HCEC 1CT (cell line): ENCODE data around the gene CLASRP.
"Not testable (repeated sequence)": the region's sequence is repeated elsewhere in the genome, so short reads cannot be mapped to it uniquely, and the experiment has no call there.

ENCODE experiments used
- DNase-seq: peaks from one replicate; pipeline ENCODE4 v3.0.0-alpha.2; 2017

The CLASRP gene

DNA sequence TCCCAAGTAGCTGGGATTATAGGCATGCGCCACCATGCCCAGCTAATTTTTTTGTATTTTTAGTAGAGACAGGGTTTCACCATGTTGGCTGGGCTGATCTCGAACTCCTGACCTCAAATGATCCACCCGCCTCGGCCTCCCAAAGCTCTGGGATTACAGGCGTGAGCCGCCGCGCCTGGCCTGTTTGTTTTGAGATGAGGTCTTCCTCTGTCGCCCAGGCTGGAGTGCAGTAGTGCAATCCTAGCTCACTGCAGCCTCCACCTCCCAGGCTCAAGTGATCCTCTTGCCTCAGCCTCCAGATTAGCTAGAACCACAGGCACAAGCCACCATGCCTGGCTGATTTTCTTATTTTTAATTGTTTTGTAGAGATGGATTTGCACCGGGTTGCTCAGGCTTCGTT lies 67.5 kb downstream of the CLASRP start:
- not testable (repeated sequence) for DNase-seq

DNA sequence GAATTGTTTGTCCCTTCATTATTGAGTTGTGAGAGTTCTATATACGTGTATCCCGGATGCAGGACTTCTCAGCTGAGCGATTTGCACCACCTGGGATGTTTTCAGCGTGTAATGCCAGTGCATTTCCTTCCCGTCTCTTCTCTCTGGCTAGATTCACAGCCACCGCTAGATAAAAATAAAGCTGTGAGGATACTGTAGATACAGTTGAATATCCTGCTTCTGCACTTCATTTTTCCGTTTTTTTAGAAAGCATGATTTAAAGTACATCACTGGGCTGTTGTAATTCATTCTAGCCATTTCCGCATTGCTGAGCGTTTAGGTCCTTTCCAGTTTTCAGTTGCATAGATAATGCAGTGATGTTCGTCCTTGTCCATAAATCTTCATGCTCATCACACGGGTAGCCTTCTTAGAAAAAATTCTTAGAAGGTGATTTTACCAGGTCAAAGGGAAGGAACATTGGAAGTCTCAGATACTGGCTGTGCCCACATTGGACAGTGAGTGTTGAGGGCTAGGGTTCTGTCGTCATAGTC lies 68.8 kb downstream of the CLASRP start:
- no peak for DNase-seq

DNA sequence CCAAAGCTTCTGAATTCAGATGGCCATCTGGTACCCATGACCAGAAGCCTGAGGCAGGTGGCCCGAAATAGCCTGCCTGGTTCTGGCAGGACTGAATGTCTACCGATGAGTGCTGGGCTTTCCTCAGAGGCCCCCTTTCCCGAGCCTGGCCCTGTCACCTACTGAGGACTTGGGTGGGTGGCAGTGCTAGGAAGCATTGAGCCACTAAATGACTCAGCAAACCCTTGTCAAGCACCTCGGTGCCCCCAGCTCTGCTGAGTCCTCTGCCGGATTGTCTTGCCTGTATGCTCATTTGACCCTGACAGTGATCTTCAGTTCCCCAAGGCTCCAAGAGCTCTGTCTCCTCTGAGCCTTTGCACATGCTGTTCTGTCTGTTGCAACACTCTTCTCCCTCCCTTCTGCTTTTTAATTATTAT lies 72.0 kb downstream of the CLASRP start:
- no peak for DNase-seq

DNA sequence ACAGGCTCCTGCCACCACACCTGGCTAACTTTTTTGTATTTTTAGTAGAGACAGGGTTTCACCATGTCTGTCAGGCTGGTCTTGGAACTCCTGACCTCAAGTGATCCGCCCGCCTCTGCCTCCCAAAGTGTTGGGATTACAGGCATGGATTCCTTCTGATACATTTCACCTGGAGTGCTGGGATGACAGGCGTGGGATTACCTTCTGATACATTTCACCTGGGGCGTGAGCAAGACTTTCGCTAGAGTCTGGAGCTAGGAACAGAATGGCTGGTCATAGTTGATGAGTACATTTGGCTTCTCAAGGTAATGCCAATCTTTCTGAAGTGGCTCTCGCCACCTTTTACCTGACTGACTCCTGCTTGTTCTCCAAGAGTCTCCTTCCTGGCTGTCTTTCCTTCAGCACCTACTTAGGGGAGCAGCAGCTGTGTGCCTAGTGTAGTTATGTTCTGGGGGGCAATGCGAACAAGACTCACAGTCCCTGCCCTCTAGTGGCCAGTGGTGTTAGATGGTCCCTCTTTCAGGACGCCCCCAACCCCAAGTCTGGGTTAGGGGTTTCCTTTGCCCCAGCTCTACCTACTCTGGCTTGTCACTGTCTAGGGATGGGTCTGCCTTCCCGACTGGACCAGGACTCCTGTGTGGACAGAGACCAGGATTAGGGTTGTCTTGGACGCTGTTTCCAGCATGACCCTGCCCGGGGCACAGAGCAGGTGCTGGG lies 73.4 kb downstream of the CLASRP start:
- DNase-seq = no peak

DNA sequence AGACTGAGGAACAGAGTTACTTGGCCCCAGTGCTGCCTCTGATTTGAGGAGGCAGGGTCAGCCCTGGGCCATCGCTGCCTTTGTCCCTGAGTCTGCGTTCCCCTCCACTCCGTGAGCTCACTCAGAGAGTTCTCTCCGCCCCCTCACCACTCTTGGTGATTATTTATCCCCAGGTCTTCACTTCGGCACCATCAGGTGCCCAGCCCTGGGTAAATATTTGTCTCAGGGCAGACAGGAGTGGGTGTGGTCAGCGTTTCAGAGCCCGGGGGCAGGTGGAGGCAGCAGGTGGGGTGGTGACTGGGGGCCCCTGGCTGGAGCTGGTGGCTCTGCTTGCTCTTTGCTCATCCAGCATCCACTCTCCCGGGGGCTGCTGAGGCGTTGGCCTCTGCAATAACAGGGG lies 74.8 kb downstream of the CLASRP start:
- DNase-seq = no peak

DNA sequence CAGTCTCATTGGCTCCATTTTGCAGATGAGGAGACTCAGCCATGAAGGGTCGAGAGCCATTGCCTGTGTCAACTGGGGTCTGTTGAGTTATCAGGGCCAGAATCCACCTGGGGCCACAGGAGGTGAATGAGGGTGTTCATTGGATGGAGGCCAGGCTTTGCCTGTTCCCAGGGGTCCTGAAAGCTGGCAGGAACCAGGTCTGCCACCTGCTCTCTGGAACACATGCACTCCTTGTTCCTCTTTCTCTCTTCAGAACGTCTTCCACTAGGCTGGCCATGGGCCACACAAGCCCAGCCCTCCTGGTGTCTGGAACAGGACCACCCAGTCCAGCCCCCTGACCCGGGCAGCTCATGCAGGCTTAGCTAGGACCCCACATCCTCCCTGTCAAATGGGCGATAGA lies 75.3 kb downstream of the CLASRP start:
- DNase-seq = no peak

DNA sequence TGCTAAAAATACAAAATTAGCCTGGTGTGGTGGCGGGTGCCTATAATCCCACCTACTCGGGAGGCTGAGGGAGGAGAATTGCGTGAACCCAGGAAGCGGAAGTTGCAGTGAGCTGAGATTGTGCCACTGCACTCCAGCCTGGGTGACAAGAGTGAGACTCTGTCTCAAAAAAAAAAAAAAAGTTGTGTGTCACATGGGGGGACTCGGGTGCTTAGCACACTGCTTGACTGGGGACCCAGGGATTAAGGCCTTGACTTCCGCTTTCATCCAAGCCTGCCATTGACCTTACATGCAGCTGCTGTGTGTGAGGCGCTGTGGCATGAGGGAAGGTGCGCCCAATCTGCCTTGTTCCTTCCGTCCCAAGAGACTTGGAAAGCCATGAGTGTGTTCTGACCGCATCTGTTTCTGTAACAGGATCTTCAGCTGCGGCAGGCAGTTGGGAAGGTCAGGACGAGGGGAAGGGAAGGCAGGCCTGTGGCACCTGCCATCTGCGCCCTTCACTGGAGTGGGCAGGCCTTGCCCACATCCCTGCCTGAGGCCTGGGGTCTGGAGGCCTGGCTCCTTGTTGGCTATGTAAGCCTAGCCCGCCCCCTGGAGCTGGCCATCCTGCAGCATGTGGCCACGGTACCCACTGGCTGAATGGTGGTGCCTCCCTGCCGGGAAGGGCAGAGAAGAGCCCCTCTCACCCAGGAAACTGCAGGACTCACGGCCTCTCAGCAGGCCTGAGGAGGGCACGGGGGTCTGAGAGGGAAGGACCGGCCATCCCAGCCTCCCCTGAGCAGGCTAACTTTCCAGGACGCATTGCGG lies 77.2 kb downstream of the CLASRP start:
- DNase-seq = no peak

DNA sequence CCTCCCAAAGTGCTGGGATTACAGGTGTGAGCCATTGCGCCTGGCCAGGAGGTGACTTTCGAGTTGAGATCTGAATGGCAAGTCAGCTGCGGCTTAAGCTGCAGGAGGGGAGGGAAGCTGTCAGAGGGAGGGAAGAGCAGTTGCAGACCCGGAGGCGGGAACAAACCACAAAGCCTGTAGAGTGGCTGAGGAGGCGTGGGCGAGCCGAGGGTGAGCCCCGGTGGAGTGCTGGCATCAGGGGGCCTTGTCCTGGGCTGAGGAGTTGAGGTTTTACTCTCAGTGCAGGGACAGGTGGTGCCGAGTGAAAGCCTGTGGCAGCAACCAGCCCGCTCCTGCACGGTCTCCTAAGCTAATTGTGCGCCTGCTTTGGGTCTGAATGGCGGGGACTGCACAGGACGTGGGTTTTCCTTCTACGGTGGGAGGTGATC lies 78.3 kb downstream of the CLASRP start:
- no peak for DNase-seq

DNA sequence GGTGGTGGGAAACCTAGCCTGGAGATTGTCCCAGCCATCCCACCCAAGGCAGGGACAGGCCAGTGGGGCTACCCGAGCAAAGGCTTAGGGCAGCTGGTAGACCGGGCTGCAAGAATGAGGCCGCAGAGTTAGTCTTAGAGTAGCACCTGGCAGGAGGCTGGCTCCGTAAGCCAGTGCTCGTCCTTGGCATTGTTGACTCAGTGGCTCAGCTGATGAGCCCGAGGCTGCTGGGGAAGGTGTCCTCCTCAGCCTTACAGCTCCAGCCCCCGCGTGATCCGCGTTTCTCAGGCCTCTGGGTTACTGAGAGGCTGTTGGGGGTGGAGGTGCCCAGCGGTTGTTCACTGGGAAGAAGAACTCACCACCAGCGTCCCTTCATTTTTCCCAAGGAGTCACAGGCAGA lies 78.8 kb downstream of the CLASRP start:
- no peak for DNase-seq

DNA sequence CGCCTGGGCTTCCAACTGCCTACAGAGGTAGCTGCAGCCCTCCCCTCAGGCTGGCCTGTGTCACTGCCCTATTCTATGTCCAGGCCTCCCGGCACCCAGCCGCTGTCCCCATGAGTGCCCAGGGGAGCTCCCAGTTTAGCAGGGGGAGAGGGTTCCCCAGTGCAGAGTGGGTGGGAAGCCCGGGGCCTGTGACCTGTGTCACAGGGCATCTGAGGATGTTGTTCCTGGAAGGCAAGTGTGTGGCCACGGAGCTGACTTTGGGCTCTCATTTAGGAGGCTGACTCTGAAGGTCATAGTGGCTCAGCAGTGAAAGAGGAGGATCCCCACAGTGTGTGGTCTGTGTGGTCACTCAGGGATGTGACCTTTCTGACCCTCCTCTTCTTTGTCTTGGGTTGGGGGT lies 79.3 kb downstream of the CLASRP start:
- DNase-seq = no peak

DNA sequence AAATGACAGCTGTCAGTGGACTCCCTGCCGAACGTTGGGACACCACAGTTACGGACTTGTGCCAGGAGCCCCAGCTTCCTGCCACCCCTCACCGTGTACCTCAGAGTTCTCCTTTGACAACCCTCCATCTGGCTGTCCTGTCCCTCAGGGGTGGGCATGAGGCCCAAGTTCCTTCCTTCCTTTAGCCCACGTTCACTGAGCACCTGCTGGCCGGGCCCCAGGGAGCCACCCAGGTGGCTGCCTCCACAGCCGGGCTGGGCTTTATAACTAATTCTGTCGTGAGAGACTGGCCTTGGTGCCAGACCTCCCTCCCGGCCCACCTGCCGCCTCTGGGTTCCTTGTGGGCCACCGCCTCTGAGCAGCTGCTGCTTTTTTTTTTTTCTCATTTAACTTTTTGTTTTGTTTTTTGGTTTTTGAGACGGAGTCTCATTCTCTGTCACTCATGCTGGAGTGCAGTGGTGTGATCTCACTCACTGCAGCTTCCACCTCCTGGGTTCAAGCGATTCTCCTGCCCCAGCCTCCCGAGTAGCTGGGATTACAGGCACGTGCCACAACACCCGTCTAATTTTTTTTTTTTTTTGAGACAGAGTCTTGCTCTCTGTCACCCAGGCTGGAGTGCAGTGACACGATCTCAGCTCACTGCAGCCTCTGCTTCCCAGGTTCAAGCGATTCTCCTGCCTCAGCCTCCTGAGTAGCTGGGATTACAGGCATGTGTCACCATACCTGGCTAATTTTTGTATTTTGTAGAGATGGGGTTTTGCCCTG lies 79.9 kb downstream of the CLASRP start:
- DNase-seq = not testable (repeated sequence)

DNA sequence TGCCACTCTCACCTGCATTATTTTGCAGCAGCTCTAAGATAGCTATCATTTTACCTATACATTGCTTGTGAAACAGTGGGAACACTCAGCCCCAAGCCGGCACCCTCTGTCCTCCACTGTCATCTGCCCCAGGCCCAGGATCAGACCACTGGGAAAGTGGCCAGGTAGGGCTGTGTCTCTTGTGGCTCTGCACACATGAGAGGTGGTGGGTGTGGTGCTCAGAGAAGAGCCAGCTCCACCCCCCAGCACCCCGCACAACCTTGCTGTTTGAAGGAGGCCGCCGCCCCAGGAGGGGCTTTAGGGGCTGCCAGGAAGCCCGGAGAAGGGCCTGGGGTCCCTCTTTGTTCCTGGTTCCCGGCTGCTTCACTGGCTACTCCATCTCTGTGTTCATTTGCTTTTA lies 80.7 kb downstream of the CLASRP start:
- DNase-seq = no peak
